Effector memory CD8-positive, alpha-beta T cell (primary cell): Measurements from ENCODE around the gene IL22RA2.

Experiments used
- ATAC-seq: fragments of 150-1000 bp; cut with Tn5 transposase; replicated peaks from 2 replicates; pipeline ENCODE4 v1.10.0; 2021; ENCODE audit warnings: mild to moderate bottlenecking, moderate library complexity
- DNase-seq, 3 experiments: peaks; one replicate each; pipeline ENCODE4 v3.0.0; 2021
- H3K27ac Mint-ChIP-seq, 2 donors: one replicate each; pipeline ENCODE4 v1.8.0; 2022; ENCODE audit warnings: mild to moderate bottlenecking in 2 of 2, mixed read lengths in 2 of 2, moderate library complexity in 2 of 2
- H3K27me3 Mint-ChIP-seq, 2 donors: one replicate each; pipeline ENCODE4 v1.8.0; 2022; ENCODE audit warnings: mixed read lengths in 2 of 2
- H3K36me3 Mint-ChIP-seq: one replicate; pipeline ENCODE4 v1.8.0; 2022; ENCODE audit warnings: mild to moderate bottlenecking, moderate library complexity, mixed read lengths; ENCODE audit not compliant: insufficient read depth
- H3K4me1 Mint-ChIP-seq, 2 donors: one replicate each; pipeline ENCODE4 v1.8.0; 2022; ENCODE audit warnings: low read depth in 2 of 2, mixed read lengths in 2 of 2
- H3K4me3 Mint-ChIP-seq, 2 donors: one replicate each; pipeline ENCODE4 v1.8.0; 2022; ENCODE audit warnings: mild to moderate bottlenecking in 2 of 2, mixed read lengths in 2 of 2, moderate library complexity in 2 of 2
- H3K9me3 Mint-ChIP-seq, 2 donors: one replicate each; pipeline ENCODE4 v1.8.0; 2022; ENCODE audit warnings: mixed read lengths in 2 of 2

Gene IL22RA2

DNA sequence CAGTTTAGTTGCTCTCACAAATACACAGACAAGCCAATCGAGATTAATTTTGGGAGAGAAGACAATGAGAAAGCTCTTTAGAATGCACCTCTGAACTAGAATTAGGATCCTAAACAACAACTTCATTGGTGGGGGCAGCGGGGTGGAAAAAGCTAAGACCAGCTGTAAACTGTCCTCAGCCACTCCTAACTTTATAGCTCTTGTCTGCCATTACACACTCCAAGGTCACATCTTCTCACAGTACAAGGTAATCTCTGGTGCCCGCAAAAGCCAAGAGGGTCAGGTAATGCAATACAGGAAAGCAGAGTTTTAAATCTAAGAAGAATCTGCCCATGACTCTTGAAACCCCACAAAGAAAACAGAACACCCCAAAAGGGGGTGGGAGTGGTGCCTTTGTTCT is 17.8 kb upstream of the IL22RA2 start:
- no peak overlapping the region for H3K4me3 Mint-ChIP-seq
- H3K27ac Mint-ChIP-seq: no peak overlapping the region
- H3K9me3 Mint-ChIP-seq: no peaks in the 10 kb centered on the region

DNA sequence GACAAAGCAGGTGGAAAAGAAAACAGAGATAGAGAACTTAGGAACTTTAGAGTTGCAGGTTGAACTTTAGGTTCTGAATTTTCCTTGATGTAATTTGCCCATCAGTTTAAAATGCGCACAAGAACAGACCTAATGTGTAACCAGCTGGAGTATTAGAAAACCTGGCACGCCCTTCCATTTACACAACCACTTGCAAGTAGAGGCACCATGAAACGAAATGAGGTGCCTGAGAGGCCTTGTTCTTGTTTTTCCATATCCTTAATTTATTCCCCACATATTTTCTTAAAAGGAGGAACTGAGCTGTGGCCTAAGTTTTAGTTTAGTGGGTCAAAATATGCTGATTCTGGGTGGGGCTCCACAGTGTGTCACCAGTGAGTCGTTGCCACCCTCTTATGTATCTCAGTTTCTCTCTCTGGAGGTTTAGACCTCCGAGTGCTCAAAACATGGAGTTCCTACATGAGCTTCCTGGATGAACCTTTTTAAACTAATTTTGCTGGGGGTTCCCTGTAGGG is 17.2 kb upstream of the IL22RA2 start:
- DNase-seq (no peak), ATAC-seq (no peak)
- H3K27ac Mint-ChIP-seq: no peak overlapping the region
- H3K4me3 Mint-ChIP-seq: no peak overlapping the region
- H3K36me3 Mint-ChIP-seq: peaks cover 5% of the 10 kb centered on the region
- H3K4me1 Mint-ChIP-seq: peaks cover 1 to 3% of the 10 kb centered on the region in 2 donors
- H3K9me3 Mint-ChIP-seq: no peaks in the 10 kb centered on the region
- H3K27me3 Mint-ChIP-seq: no peaks in the 10 kb centered on the region

More for the DNA sequence above, 17.8 kb upstream of the IL22RA2 start:
- H3K36me3 Mint-ChIP-seq: peaks cover 11% of the 10 kb centered on the region
- no peak for ATAC-seq
- H3K4me1 Mint-ChIP-seq: peaks cover 7 to 9% of the 10 kb centered on the region in 2 donors
- DNase-seq: no peak
- no peaks in the 10 kb centered on the region for H3K27me3 Mint-ChIP-seq

DNA sequence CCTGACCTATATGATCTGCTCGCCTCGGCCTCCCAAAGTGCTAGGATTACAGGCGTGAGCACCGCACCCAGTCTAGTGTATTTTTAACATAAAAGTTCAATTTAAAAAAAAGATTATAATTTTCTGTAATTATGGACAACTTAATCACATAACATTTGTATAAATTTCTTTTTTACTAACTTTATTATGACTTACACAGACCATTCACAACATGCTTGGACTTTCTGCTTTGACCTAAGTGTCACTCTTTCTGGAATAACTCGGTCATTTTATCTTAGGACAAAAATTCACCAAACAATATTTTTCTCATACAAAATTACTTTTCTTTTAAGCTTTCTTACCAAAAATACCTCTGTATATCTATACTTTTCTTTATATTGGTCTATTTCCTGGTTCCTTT is 15.4 kb upstream of the IL22RA2 start:
- Mint-ChIP-seq H3K36me3 (no peaks in the 10 kb centered on the region), H3K27ac (no peak overlapping the region), H3K4me1 (no peaks in the 10 kb centered on the region), H3K4me3 (no peak overlapping the region), H3K27me3 (no peaks in the 10 kb centered on the region), H3K9me3 (no peaks in the 10 kb centered on the region)
- DNase-seq (no peak), ATAC-seq (no peak)

DNA sequence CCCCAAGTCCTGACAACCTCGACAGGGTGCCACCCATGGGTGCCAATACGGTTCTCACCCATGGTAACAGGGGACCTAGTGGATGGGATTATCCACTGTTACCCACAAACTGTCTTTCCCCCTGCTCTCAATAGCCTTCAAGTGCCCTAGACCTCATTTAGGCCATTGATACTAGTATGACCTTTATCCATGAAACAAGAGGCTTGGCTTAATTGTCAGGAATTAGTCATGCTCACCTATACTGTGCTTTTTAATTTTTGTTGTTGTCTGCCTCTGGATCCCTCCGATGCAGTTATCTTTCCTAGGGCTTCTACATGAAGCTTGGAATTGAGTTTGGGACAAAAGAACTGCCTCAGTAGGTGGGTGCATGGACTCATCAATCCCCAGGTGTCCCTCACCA is 11.8 kb upstream of the IL22RA2 start:
- H3K4me1 Mint-ChIP-seq: no peaks in the 10 kb centered on the region
- H3K4me3 Mint-ChIP-seq: no peak overlapping the region
- no peak overlapping the region for H3K27ac Mint-ChIP-seq
- DNase-seq: no peak
- H3K9me3 Mint-ChIP-seq: peaks cover 0 to 3% of the 10 kb centered on the region in 2 donors
- H3K36me3 Mint-ChIP-seq: no peaks in the 10 kb centered on the region
- ATAC-seq: no peak
- no peaks in the 10 kb centered on the region for H3K27me3 Mint-ChIP-seq

DNA sequence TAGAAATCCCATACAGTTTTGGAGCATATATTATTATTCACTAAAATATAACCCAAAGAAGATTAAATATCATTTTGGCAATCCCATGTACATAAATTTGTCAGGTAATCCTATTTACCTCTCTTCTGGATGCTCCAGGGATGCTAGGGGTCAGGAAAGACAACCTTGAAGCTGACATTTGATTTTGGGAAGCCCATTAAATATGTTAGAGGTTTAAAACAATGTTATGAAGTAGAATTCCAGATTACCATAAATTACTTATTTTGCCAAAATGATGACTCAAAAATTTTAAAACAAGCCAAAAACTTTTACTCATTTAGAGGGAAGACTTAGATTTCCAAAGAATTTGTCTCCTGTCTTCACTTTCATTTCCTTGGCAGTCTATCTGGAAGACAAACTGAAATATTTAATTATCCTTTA is 9.2 kb upstream of the IL22RA2 start:
- H3K9me3 Mint-ChIP-seq: peaks cover 0 to 3% of the 10 kb centered on the region in 2 donors
- DNase-seq (no peak), ATAC-seq (no peak)
- H3K27ac Mint-ChIP-seq: no peak overlapping the region
- H3K4me1 Mint-ChIP-seq: no peaks in the 10 kb centered on the region
- no peaks in the 10 kb centered on the region for H3K36me3 Mint-ChIP-seq
- peaks cover 0 to 10% of the 10 kb centered on the region in 2 donors for H3K27me3 Mint-ChIP-seq
- no peak overlapping the region for H3K4me3 Mint-ChIP-seq

DNA sequence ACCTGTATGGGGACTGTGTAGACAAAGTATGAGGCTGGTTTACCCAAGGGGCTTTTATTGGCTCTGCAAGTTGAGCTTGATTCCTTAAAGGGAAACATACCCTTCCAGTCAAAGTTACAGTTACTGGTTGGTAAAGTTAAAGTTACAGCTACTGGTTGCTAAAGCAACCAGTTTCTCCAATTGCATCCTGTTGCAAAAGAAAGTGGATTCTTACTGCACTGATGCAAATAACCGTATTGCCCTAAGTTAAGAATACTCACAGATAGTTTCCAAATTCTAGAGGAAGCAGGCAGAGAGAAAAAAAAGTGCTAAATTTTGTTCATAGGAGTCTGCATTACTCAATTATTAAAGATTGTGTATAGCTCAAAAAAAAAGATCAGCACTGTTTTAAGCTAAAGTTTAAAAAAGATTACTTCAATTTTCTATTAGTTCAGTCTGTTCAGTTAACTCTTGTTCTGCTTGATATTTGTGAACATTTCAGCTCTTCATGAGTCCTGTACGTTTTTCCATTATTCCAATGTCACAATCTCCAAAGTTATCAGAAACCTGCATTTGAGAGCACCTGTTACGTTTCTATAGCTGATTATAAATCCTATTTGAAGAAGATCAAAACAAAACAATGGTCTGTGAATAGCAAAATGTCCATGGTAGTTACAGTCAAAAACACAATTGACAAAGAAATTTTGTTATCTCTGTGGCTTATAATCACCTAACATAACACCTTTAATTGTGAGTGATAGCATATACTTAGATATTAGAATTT is 8.6 kb upstream of the IL22RA2 start:
- Mint-ChIP-seq H3K4me1 (no peaks in the 10 kb centered on the region), H3K4me3 (no peak overlapping the region), H3K9me3 (peaks cover 0 to 3% of the 10 kb centered on the region in 2 donors), H3K27me3 (peaks cover 0 to 10% of the 10 kb centered on the region in 2 donors), H3K36me3 (no peaks in the 10 kb centered on the region), H3K27ac (no peak overlapping the region)
- DNase-seq: no peak
- no peak for ATAC-seq

DNA sequence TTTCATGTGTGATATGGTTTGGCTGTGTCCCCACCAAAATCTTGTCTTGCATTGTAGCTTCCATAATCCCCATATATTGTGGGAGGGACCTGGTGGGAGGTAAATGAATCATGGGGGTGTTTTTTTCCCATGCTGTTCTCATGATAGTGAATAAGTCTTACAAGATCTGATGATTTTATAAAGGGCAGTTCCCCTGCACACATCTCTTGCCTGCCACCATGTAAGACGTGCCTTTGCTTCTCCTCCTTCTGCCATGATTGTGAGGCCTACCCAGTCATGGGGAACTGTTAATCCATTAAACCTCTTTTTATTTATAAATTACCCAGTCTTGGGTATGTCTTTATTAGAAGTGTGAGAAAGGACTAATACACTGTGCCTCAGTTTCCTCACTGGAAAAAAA is 4.2 kb upstream of the IL22RA2 start:
- no peaks in the 10 kb centered on the region for H3K4me1 Mint-ChIP-seq
- H3K27ac Mint-ChIP-seq: no peak overlapping the region
- peaks cover 0 to 10% of the 10 kb centered on the region in 2 donors for H3K27me3 Mint-ChIP-seq
- ATAC-seq: no peak
- no peak overlapping the region for H3K4me3 Mint-ChIP-seq
- DNase-seq: no peak
- H3K9me3 Mint-ChIP-seq: peaks cover 0 to 3% of the 10 kb centered on the region in 2 donors
- H3K36me3 Mint-ChIP-seq: no peaks in the 10 kb centered on the region

DNA sequence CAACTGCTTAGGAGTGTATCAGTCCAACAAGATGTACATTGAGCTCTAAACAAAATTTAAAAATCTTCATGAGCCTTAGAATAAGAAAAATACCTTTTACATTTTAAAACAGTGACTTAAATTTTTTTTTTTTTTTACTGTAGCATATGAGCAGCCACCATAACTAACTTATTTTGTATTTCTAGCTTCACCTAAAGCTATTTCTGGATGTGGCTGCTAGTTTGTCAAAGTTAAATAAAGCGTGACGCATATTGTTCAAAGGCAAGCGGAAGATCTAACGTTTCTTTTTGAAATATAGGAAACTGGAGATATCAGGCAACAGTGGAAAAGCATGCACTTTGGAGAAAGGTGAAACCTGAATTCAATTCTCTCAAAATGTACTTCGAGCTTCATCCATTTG is 3.3 kb upstream of the IL22RA2 start:
- Mint-ChIP-seq H3K27ac (no peak overlapping the region), H3K36me3 (no peaks in the 10 kb centered on the region), H3K4me3 (no peak overlapping the region), H3K9me3 (peaks cover 0 to 3% of the 10 kb centered on the region in 2 donors), H3K4me1 (no peaks in the 10 kb centered on the region), H3K27me3 (peaks cover 0 to 10% of the 10 kb centered on the region in 2 donors)
- no peak for ATAC-seq
- no peak for DNase-seq

DNA sequence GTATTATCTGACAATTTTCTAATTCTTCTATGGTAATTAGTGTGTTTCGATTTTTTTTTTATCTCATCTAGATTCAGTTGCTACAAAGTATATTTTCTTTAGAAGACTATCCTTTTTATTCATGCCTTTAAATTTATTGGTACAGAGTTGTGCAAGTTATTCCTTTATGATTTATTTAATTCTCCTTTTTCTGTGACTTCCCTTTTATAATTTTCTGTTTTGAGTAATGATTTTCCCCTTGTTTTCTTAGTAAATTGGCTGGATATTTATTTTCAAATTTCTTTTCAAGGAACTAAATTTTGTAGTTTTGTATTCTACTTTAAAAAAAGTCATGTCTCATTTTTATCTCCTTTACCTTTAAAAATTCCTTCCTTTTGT is 2.4 kb upstream of the IL22RA2 start:
- H3K27me3 Mint-ChIP-seq: peaks cover 0 to 10% of the 10 kb centered on the region in 2 donors
- H3K27ac Mint-ChIP-seq: no peak overlapping the region
- no peak for ATAC-seq
- peaks cover 0 to 3% of the 10 kb centered on the region in 2 donors for H3K9me3 Mint-ChIP-seq
- no peak for DNase-seq
- H3K36me3 Mint-ChIP-seq: no peaks in the 10 kb centered on the region
- no peak overlapping the region for H3K4me3 Mint-ChIP-seq
- H3K4me1 Mint-ChIP-seq: peaks cover 0 to 2% of the 10 kb centered on the region in 2 donors

DNA sequence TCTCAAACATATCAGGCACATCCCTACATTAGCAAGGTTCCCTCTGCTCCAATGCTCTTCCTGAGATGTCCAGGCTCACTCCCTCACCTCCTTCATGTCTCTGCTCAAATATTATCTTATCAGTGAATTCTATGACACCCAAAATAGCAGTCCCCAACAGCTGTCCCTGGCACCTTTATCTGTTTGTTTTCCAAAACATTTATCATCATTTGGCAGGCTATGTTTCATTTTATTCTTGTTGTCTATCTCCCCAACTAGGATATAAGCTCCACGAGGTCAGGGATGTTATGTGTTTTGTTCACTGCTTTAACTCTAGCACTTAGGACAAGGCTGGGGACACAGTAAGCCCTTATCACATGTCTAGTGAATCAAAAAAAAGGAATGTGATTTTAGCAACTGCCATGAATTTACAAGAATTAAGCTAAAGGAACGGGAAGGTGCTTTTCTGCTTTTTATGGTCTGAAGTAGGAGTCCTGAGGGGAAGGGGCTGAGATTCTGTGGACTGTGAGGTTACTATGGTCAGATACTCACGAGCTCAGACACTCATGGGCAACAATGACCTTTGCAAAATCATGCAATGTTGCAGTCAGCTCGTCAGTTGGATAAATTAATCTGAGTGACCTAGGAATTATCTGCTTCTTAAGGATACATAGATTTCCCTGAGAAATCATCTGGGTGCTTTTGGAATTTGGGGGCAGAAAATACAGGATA is 1.9 kb upstream of the IL22RA2 start:
- Mint-ChIP-seq H3K27ac (no peak overlapping the region), H3K4me3 (no peak overlapping the region), H3K27me3 (peaks cover 0 to 10% of the 10 kb centered on the region in 2 donors), H3K9me3 (no peaks in the 10 kb centered on the region), H3K36me3 (no peaks in the 10 kb centered on the region), H3K4me1 (peaks cover 0 to 2% of the 10 kb centered on the region in 2 donors)
- DNase-seq (no peak), ATAC-seq (no peak)

DNA sequence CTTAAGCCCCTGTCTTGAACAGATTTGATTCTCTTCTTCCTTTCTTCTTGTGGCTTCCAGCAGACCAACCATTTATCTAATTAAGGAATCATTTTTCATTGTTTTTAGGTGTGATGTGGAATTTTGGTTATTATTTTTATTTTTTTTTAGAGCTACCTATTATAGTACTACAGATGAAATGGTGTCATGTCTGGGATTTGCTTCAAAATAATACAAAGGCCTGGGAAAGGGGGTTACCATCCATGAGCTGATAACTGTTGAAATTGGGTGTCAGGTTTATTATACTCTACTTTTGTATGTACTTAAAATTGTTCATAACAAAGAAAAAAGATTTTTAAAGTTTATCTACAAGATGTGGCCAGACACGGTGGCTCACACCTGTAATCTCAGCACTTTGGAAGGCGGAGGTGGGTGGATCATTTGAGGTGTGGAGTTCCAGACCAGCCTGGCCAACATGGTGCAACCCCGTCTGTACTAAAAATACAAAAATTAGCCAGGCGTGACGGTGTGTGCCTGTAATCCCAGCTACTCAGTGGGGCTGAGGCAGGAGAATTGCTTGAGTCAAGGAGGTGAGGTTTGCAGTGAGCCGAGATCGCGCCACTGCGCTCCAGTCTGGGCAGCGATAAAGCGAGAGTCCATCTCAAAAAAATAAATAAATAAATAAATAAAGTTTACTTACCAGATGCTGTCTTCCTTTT is 561 bp downstream of the IL22RA2 start:
- no peaks in the 10 kb centered on the region for H3K9me3 Mint-ChIP-seq
- no peaks in the 10 kb centered on the region for H3K36me3 Mint-ChIP-seq
- DNase-seq (no peak), ATAC-seq (no peak)
- H3K4me1 Mint-ChIP-seq: peaks cover 0 to 2% of the 10 kb centered on the region in 2 donors
- no peak overlapping the region for H3K27ac Mint-ChIP-seq
- no peak overlapping the region for H3K4me3 Mint-ChIP-seq
- H3K27me3 Mint-ChIP-seq: no peaks in the 10 kb centered on the region

DNA sequence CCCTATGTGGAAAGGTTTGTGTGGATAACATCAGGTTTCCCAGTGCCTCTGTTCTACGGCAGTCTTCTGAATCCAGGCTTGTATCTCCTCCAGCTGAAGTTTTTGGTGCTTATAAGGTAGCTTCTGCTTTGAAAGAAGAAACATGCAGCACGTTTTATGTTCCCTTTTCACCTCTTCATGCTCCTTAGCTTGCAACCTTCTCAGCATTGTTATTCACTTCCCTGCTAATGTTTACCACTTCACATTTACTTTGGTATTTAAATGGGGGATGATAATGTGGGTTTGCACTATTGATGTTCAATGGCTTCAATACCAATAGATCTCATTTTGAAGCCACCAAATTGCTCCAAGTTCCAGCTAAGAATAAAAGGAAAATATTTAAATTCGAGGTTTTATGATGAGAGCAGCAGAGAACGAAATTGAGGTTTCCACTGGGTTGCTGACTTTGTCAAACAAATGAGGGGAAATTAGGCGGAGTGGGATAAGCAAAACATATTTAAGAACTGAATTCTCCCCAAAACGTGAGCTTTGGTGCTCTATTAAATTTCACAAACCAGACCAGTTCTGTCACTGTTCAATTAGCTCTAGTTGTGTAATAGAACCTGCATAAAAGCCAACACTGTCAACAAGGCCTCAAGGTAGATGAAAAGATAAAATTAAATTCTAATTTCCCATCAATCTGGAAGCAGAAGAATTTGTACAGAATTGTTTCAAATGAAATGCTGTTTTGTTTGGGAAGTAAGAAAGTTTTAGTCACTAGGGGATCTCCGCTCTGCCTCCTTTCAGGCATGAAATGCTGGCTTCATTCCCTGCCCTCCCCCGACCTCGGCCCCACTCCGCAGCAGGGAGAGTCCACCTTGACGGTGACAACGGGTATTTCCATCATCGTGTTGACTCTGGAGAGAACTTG is 1.4 kb downstream of the IL22RA2 start:
- Mint-ChIP-seq H3K27me3 (no peaks in the 10 kb centered on the region), H3K9me3 (peaks cover 0 to 2% of the 10 kb centered on the region in 2 donors), H3K27ac (no peak overlapping the region), H3K4me1 (peaks cover 0 to 2% of the 10 kb centered on the region in 2 donors), H3K36me3 (no peaks in the 10 kb centered on the region), H3K4me3 (no peak overlapping the region)
- ATAC-seq: no peak
- DNase-seq: no peak

DNA sequence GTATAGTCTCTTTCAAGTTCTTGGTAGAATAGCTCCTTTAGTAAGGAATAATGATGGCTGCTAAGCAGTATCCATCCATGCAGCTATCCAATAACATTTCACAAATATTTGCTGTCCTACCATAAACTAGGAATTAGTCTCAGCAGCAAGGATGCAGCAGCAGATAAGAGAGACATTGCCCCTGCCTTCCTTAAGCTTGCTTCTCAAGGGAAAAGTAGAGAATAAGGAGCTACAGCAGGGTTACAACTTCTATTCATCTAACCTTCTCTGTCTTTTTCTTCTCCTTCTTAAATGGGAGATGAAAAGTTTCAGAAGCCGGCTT is 2.4 kb downstream of the IL22RA2 start:
- H3K27ac Mint-ChIP-seq: no peak overlapping the region
- H3K9me3 Mint-ChIP-seq: peaks cover 0 to 2% of the 10 kb centered on the region in 2 donors
- H3K4me1 Mint-ChIP-seq: peaks cover 4 to 5% of the 10 kb centered on the region in 2 donors
- no peak for ATAC-seq
- no peak overlapping the region for H3K4me3 Mint-ChIP-seq
- H3K36me3 Mint-ChIP-seq: no peaks in the 10 kb centered on the region
- no peak for DNase-seq
- no peaks in the 10 kb centered on the region for H3K27me3 Mint-ChIP-seq
